Prostate gland (tissue), 2 donors: ENCODE results near the gene UNC50.

ENCODE experiments used
- CTCF ChIP-seq, 4 experiments: fragments of 200-600 bp in 2 of 4; fragments of 450-650 bp in 2 of 4; sonication (generic) in 2 of 4; IDR thresholded peaks; 1 replicate in 3 of 4; 2 replicates in 1 of 4; pipeline ENCODE4 v1.5.1; 2016 to 2019; ENCODE audit warnings: antibody characterized with exemption in 4 of 4, mild to moderate bottlenecking in 2 of 4, moderate library complexity in 2 of 4
- POLR2A ChIP-seq: fragments of 450-650 bp; IDR thresholded peaks from one replicate; pipeline ENCODE4 v1.6.1; 2016; ENCODE audit warnings: antibody characterized with exemption, mild to moderate bottlenecking

- no peak for TF ChIP-seq CTCF (IDR thresholded peaks at IDR 0.05)
- no peak for TF ChIP-seq POLR2A
These were observed 36.6 kb upstream of the UNC50 start for GRCh38 chr2:98571796-98572195.
